DOHH2 (cell line): Measurements from ENCODE around the gene TRIP6.

Experiments used
- H3F3A ChIP-seq: fragments of 200-600 bp; sonication (generic), shearing (Covaris generic); 2 replicates; pipeline ENCODE4 v1.6.0; 2016; ENCODE audit warnings: antibody characterized with exemption, mild to moderate bottlenecking; ENCODE audit not compliant: control insufficient read depth, insufficient read depth
- H3K27ac ChIP-seq: fragments of 200-600 bp; sonication (generic); 2 replicates; pipeline ENCODE4 v1.5.1; 2014; ENCODE audit warnings: low read depth, mild to moderate bottlenecking, low read length, moderate library complexity
- H3K27me3 ChIP-seq: fragments of 200-600 bp; sonication (generic); 2 replicates; pipeline ENCODE4 v1.6.1; 2014; ENCODE audit warnings: mild to moderate bottlenecking, low read length, mixed read lengths; ENCODE audit not compliant: control insufficient read depth
- H3K36me3 ChIP-seq: fragments of 200-600 bp; sonication (generic); 2 replicates; pipeline ENCODE4 v1.6.1; 2014; ENCODE audit warnings: mild to moderate bottlenecking, low read length, moderate library complexity, mixed read lengths; ENCODE audit not compliant: control insufficient read depth
- H3K4me1 ChIP-seq: fragments of 200-600 bp; sonication (generic); 2 replicates; pipeline ENCODE4 v1.6.1; 2014; ENCODE audit warnings: mild to moderate bottlenecking, low read length, mixed read lengths; ENCODE audit not compliant: control insufficient read depth
- H3K4me2 ChIP-seq: fragments of 200-600 bp; sonication (generic); 2 replicates; pipeline ENCODE4 v1.6.0; 2014; ENCODE audit warnings: mild to moderate bottlenecking, low read length, moderate library complexity
- H3K4me3 ChIP-seq: fragments of 200-600 bp; sonication (generic); 2 replicates; pipeline ENCODE4 v1.5.1; 2014; ENCODE audit warnings: mild to moderate bottlenecking, low read length, mixed read lengths
- H3K79me2 ChIP-seq: fragments of 200-600 bp; sonication (generic); 2 replicates; pipeline ENCODE4 v1.6.1; 2014; ENCODE audit warnings: mild to moderate bottlenecking, low read length, mixed read lengths; ENCODE audit not compliant: control insufficient read depth
- H3K9me2 ChIP-seq: fragments of 200-600 bp; sonication (generic); replicated peaks from 2 replicates; pipeline ENCODE4 v1.6.1; 2014; ENCODE audit warnings: mild to moderate bottlenecking, low read length, mixed read lengths; ENCODE audit not compliant: control insufficient read depth
- H3K9me3 ChIP-seq: fragments of 200-600 bp; sonication (generic); 2 replicates; pipeline ENCODE4 v1.6.1; 2014; ENCODE audit warnings: antibody characterized with exemption, low read length, mixed read lengths; ENCODE audit not compliant: control insufficient read depth, insufficient read depth
- H4K20me1 ChIP-seq: fragments of 200-600 bp; sonication (generic); 2 replicates; pipeline ENCODE4 v1.6.0; 2014; ENCODE audit warnings: low read depth, mild to moderate bottlenecking, antibody characterized with exemption, low read length, moderate library complexity; ENCODE audit not compliant: control insufficient read depth, insufficient read depth
- EZH2phosphoT487 ChIP-seq: fragments of 200-600 bp; sonication (generic); IDR thresholded peaks from 2 replicates; pipeline ENCODE4 v1.6.1; 2017; ENCODE audit warnings: borderline replicate concordance, mild to moderate bottlenecking, antibody characterized with exemption, low read length, moderate library complexity, mixed read lengths
- TF ChIP-seq, protein P1 (sequence below): fragments of 200-600 bp; sonication (generic); IDR thresholded peaks from one replicate; pipeline ENCODE4 v1.5.1; 2014; ENCODE audit warnings: antibody characterized with exemption, mild to moderate bottlenecking, low read depth, low read length; ENCODE audit not compliant: poor library complexity, severe bottlenecking

TRIP6 gene

DNA sequence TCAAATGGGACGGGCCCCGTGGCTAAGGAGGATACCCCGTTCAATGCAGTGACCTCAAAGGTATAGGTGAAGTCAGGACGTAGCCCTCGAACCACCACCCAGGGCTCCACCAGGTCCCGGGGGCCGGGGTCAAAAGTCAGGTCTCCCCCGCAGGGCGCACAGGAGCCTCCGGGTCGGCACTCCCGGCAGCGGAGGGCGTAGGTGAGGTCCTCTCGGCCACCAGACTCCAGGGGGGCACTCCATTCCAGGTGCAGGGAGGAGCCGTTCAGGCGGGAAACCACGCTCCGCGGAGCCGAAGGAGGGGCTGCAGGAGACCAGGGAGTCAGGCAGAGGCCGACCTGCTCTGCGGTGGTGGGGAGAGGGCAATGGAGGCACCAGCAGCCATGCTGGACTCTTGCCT, 47.6 kb upstream of the TRIP6 start:
- Histone ChIP-seq H3F3A (no peaks in the 10 kb centered on the region), H3K4me1 (no peaks in the 10 kb centered on the region), H3K27me3 (peaks cover 7% of the 10 kb centered on the region), H3K36me3 (no peaks in the 10 kb centered on the region), H3K4me2 (no peak overlapping the region), H3K27ac (no peak overlapping the region), H3K4me3 (no peak overlapping the region), H3K9me2 (no peaks in the 10 kb centered on the region), H4K20me1 (no peaks in the 10 kb centered on the region), H3K79me2 (no peaks in the 10 kb centered on the region), H3K9me3 (no peaks in the 10 kb centered on the region)
- TF ChIP-seq, protein P1, sequence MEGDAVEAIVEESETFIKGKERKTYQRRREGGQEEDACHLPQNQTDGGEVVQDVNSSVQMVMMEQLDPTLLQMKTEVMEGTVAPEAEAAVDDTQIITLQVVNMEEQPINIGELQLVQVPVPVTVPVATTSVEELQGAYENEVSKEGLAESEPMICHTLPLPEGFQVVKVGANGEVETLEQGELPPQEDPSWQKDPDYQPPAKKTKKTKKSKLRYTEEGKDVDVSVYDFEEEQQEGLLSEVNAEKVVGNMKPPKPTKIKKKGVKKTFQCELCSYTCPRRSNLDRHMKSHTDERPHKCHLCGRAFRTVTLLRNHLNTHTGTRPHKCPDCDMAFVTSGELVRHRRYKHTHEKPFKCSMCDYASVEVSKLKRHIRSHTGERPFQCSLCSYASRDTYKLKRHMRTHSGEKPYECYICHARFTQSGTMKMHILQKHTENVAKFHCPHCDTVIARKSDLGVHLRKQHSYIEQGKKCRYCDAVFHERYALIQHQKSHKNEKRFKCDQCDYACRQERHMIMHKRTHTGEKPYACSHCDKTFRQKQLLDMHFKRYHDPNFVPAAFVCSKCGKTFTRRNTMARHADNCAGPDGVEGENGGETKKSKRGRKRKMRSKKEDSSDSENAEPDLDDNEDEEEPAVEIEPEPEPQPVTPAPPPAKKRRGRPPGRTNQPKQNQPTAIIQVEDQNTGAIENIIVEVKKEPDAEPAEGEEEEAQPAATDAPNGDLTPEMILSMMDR = no peak
- no peak for TF ChIP-seq EZH2phosphoT487

- H3K79me2 ChIP-seq = no peaks in the 10 kb centered on the region
- H3K4me3 ChIP-seq = no peak overlapping the region
- no peaks in the 10 kb centered on the region for H3K4me1 ChIP-seq
- no peaks in the 10 kb centered on the region for H3K9me3 ChIP-seq
- TF ChIP-seq, protein P1 = no peak
- TF ChIP-seq EZH2phosphoT487 = no peak
- no peaks in the 10 kb centered on the region for H3K9me2 ChIP-seq
- no peaks in the 10 kb centered on the region for H3F3A ChIP-seq
- no peaks in the 10 kb centered on the region for H3K36me3 ChIP-seq
- H4K20me1 ChIP-seq = no peaks in the 10 kb centered on the region; the same call in 1 of the 2 replicates
- H3K27ac ChIP-seq = no peak overlapping the region
- peaks cover 31% of the 10 kb centered on the region for H3K27me3 ChIP-seq
- H3K4me2 ChIP-seq = no peak overlapping the region
Measured at GRCh38 chr7:100822236-100823139, 44.7 kb upstream of the TRIP6 start.

GRCh38 chr7:100823140-100823525, 44.1 kb upstream of the TRIP6 start:
- Histone ChIP-seq H4K20me1 (no peaks in the 10 kb centered on the region; the same call in 1 of the 2 replicates), H3K4me2 (no peak overlapping the region), H3K9me2 (no peaks in the 10 kb centered on the region), H3K9me3 (no peaks in the 10 kb centered on the region), H3K4me1 (0 out of 2 replicates have a peak, but pooled peaks cover 4% of the 10 kb centered on the region), H3F3A (no peaks in the 10 kb centered on the region), H3K4me3 (no peak overlapping the region), H3K27me3 (peaks cover 37% of the 10 kb centered on the region), H3K27ac (no peak overlapping the region), H3K36me3 (no peaks in the 10 kb centered on the region), H3K79me2 (no peaks in the 10 kb centered on the region)
- TF ChIP-seq, protein P1 = no peak
- TF ChIP-seq EZH2phosphoT487 = no peak
